H9 (cell line): Measurements from ENCODE around the gene TRIM28. TPM values are rescaled to one million over a fixed set of nuclear protein-coding genes. Genes with fewer than 3 reads are reported as not detected.
A peak's percentile ranks its signal among the peaks of the same experiment; 100 is the strongest.

Experiments
- DNase-seq: peaks from one replicate; pipeline ENCODE4 v3.0.0-alpha.2; 2017
- H2AFZ ChIP-seq: one replicate; pipeline ENCODE4 v1.6.1; 2013; ENCODE audit warnings: mild to moderate bottlenecking, low read length, control low read depth, moderate library complexity
- H2AK5ac ChIP-seq: 2 replicates; pipeline ENCODE4 v1.6.1; 2013; ENCODE audit warnings: low read length, control low read depth, mixed read lengths; ENCODE audit not compliant: insufficient read length
- H2BK120ac ChIP-seq: one replicate; pipeline ENCODE4 v1.6.1; 2013; ENCODE audit warnings: low read depth, mild to moderate bottlenecking, low read length, control low read depth, inconsistent platforms; ENCODE audit not compliant: poor library complexity, severe bottlenecking
- H2BK12ac ChIP-seq: 2 replicates; pipeline ENCODE4 v1.6.1; 2013; ENCODE audit warnings: low read length, control low read depth, mixed read lengths, low read depth; ENCODE audit not compliant: insufficient read length
- H2BK15ac ChIP-seq: 2 replicates; pipeline ENCODE4 v1.6.1; 2013; ENCODE audit warnings: low read depth, low read length, control low read depth
- H2BK20ac ChIP-seq: one replicate; pipeline ENCODE4 v1.6.1; 2013; ENCODE audit warnings: low read depth, mild to moderate bottlenecking, low read length, control low read depth, inconsistent platforms; ENCODE audit not compliant: poor library complexity, severe bottlenecking
- H2BK5ac ChIP-seq: 2 replicates; pipeline ENCODE4 v1.6.1; 2013; ENCODE audit warnings: low read length, control low read depth, mixed read lengths; ENCODE audit not compliant: insufficient read length
- H3K14ac ChIP-seq: 2 replicates; pipeline ENCODE4 v1.6.1; 2013; ENCODE audit warnings: low read length, control low read depth; ENCODE audit not compliant: insufficient read depth
- H3K18ac ChIP-seq: 2 replicates; pipeline ENCODE4 v1.6.1; 2013; ENCODE audit warnings: low read depth, mild to moderate bottlenecking, mixed read lengths, low read length, control low read depth; ENCODE audit not compliant: insufficient read length
- H3K23ac ChIP-seq: 2 replicates; pipeline ENCODE4 v1.6.1; 2013; ENCODE audit warnings: low read length, control low read depth, mixed read lengths, low read depth; ENCODE audit not compliant: insufficient read length
- H3K23me2 ChIP-seq: 2 replicates; pipeline ENCODE4 v1.6.1; 2013; ENCODE audit warnings: low read depth, mild to moderate bottlenecking, mixed read lengths, low read length, control low read depth; ENCODE audit not compliant: insufficient read length, poor library complexity, severe bottlenecking
- H3K27ac ChIP-seq: 2 replicates; pipeline ENCODE4 v1.5.1; 2013; ENCODE audit warnings: low read length, control low read depth, mixed read lengths, low read depth; ENCODE audit not compliant: insufficient read length
- H3K27me3 ChIP-seq: 2 replicates; pipeline ENCODE4 v1.6.1; 2013; ENCODE audit warnings: low read length, control low read depth, inconsistent platforms; ENCODE audit not compliant: insufficient read depth
- H3K4ac ChIP-seq: 2 replicates; pipeline ENCODE4 v1.6.1; 2013; ENCODE audit warnings: low read depth, mild to moderate bottlenecking, control low read depth, inconsistent platforms, low read length, moderate library complexity
- H3K4me1 ChIP-seq: 2 replicates; pipeline ENCODE4 v1.6.1; 2013; ENCODE audit warnings: low read length, control low read depth, inconsistent platforms; ENCODE audit not compliant: insufficient read depth
- H3K4me2 ChIP-seq: 2 replicates; pipeline ENCODE4 v1.6.1; 2013; ENCODE audit warnings: low read length, control low read depth, mixed read lengths; ENCODE audit not compliant: insufficient read length, insufficient read depth
- H3K56ac ChIP-seq: 2 replicates; pipeline ENCODE4 v1.6.1; 2013; ENCODE audit warnings: low read depth, mild to moderate bottlenecking, mixed read lengths, low read length, control low read depth; ENCODE audit not compliant: insufficient read length
- H3K79me1 ChIP-seq: 2 replicates; pipeline ENCODE4 v1.6.1; 2013; ENCODE audit warnings: low read depth, mild to moderate bottlenecking, moderate library complexity, low read length, control low read depth, inconsistent platforms; ENCODE audit not compliant: insufficient read depth, poor library complexity, severe bottlenecking
- H3K79me2 ChIP-seq: 2 replicates; pipeline ENCODE4 v1.6.1; 2013; ENCODE audit warnings: low read length, control low read depth, inconsistent platforms; ENCODE audit not compliant: insufficient read depth
- H3K9ac ChIP-seq: 2 replicates; pipeline ENCODE4 v1.6.1; 2013; ENCODE audit warnings: low read length, control low read depth, mixed read lengths; ENCODE audit not compliant: insufficient read length; ENCODE audit errors: extremely low read depth
- H3K9me3 ChIP-seq: one replicate; pipeline ENCODE4 v1.6.1; 2013; ENCODE audit warnings: low read depth, low read length, inconsistent platforms; ENCODE audit not compliant: control insufficient read depth
- H3T11ph ChIP-seq: one replicate; pipeline ENCODE4 v1.6.1; 2013; ENCODE audit warnings: mild to moderate bottlenecking, low read length, control low read depth, inconsistent platforms
- H4K20me1 ChIP-seq: one replicate; pipeline ENCODE4 v1.6.1; 2013; ENCODE audit not compliant: control insufficient read depth, insufficient read length, insufficient read depth
- H4K5ac ChIP-seq: 2 replicates; pipeline ENCODE4 v1.6.1; 2013; ENCODE audit warnings: low read depth, mild to moderate bottlenecking, mixed read lengths, low read length, control low read depth; ENCODE audit not compliant: insufficient read length
- H4K8ac ChIP-seq: replicated peaks from 2 replicates; pipeline ENCODE4 v1.6.1; 2013; ENCODE audit warnings: low read length, control low read depth, mixed read lengths, low read depth; ENCODE audit not compliant: insufficient read length
- H4K91ac ChIP-seq: 2 replicates; pipeline ENCODE4 v1.6.1; 2013; ENCODE audit warnings: low read depth, mild to moderate bottlenecking, moderate library complexity, mixed read lengths, low read length, control low read depth; ENCODE audit not compliant: insufficient read length
- H3K27ac Mint-ChIP-seq, 3 experiments: 2 replicates in 2 of 3; 3 replicates in 1 of 3; pipeline ENCODE4 v1.8.0; 2020 to 2021; ENCODE audit warnings: mixed read lengths in 3 of 3, mild to moderate bottlenecking in 1 of 3, moderate library complexity in 1 of 3
- H3K27me3 Mint-ChIP-seq: 2 replicates; pipeline ENCODE4 v1.8.0; 2021; ENCODE audit warnings: low read depth, mild to moderate bottlenecking, moderate library complexity, mixed read lengths
- H3K36me3 Mint-ChIP-seq, 3 experiments: 2 replicates in 2 of 3; 3 replicates in 1 of 3; pipeline ENCODE4 v1.8.0; 2020 to 2021; ENCODE audit warnings: low read depth in 3 of 3, mixed read lengths in 3 of 3; ENCODE audit not compliant: insufficient read depth in 1 of 3
- H3K4me1 Mint-ChIP-seq, 2 experiments: 2 replicates each; pipeline ENCODE4 v1.8.0; 2020; ENCODE audit warnings: mixed read lengths in 2 of 2
- H3K4me3 Mint-ChIP-seq, 2 experiments: 2 replicates in 1 of 2; 3 replicates in 1 of 2; pipeline ENCODE4 v1.8.0; 2020 to 2021; ENCODE audit warnings: mild to moderate bottlenecking in 2 of 2, mixed read lengths in 2 of 2, moderate library complexity in 1 of 2
- H3K9me3 Mint-ChIP-seq, 2 experiments: 2 replicates in 1 of 2; 3 replicates in 1 of 2; pipeline ENCODE4 v1.8.0; 2020; ENCODE audit warnings: mild to moderate bottlenecking in 2 of 2, mixed read lengths in 2 of 2, moderate library complexity in 1 of 2
- CTCF ChIP-seq: fragments of 200-600 bp; sonication (generic); conservative IDR thresholded peaks from 3 replicates; pipeline ENCODE4 v1.8.0; 2021; ENCODE audit warnings: antibody characterized with exemption, mild to moderate bottlenecking
- total RNA-seq: library from RNA; stranded (reverse); gene quantifications from 2 replicates; pipeline ENCODE4 v1.2.1, GENCODE V29; 2021

The TRIM28 gene
- total RNA-seq, 1 experiment from 2014 or later, result 1,084 TPM

- H3K56ac ChIP-seq, result no peak overlapping the region
- H2BK120ac ChIP-seq, result no peak overlapping the region
- H3K27me3 Mint-ChIP-seq, result no peaks in the 10 kb centered on the region; the same call in 1 of the 2 replicates
Observed at GRCh38 chr19:58560921-58561320, 17.1 kb downstream of the TRIM28 start.

More at GRCh38 chr19:58560921-58561320, 17.1 kb downstream of the TRIM28 start:
- Histone ChIP-seq H3K23ac (no peak overlapping the region), H3K14ac (no peak overlapping the region), H2BK15ac (no peak overlapping the region), H3T11ph (no peak overlapping the region), H3K23me2 (peaks cover 4% of the 10 kb centered on the region), H2AFZ (no peak overlapping the region), H2BK20ac (no peak overlapping the region), H4K8ac (no peak overlapping the region), H2BK12ac (no peak overlapping the region), H3K9ac (no peak overlapping the region), H3K9me3 (no peaks in the 10 kb centered on the region), H3K4me2 (no peak overlapping the region), H4K5ac (no peak overlapping the region), H3K4me1 (no peaks in the 10 kb centered on the region), H4K20me1 (no peaks in the 10 kb centered on the region), H3K79me1 (no peaks in the 10 kb centered on the region), H3K79me2 (peaks cover 8% of the 10 kb centered on the region; the same call in 1 of the 2 replicates), H3K18ac (no peak overlapping the region), H3K27ac (no peak overlapping the region), H4K91ac (no peak overlapping the region), H2AK5ac (no peak overlapping the region), H3K4ac (no peak overlapping the region), H3K27me3 (no peaks in the 10 kb centered on the region), H2BK5ac (no peak overlapping the region)
- H3K4me1 Mint-ChIP-seq, result peaks cover 9 to 28% of the 10 kb centered on the region in 2 experiments
- DNase-seq, result no peak
- TF ChIP-seq CTCF, result no peak
- no peaks in the 10 kb centered on the region; a peak in 1 of 5 replicates for H3K9me3 Mint-ChIP-seq
- H3K36me3 Mint-ChIP-seq, result peaks cover 15 to 32% (median 25%) of the 10 kb centered on the region in 3 experiments; a peak in 6 of 7 replicates
- peak overlapping the region; percentile 96; a peak in 3 of 5 replicates for H3K4me3 Mint-ChIP-seq
- H3K27ac Mint-ChIP-seq, result no peak overlapping the region
